COLO668 (cell line): ENCODE measurements around the gene RFPL1.
"Not testable (repeated sequence)": the region's sequence is repeated elsewhere in the genome, so short reads cannot be mapped to it uniquely, and the experiment has no call there.

Experiments used
- DNase-seq: peaks from one replicate; lab custom pipeline; 2025; ENCODE audit not compliant: unreplicated experiment; lab: John Stamatoyannopoulos, UW

The RFPL1 gene

GRCh38 chr22:29477723-29478318 is 39.4 kb downstream of the RFPL1 start:
- no peak for DNase-seq

DNA sequence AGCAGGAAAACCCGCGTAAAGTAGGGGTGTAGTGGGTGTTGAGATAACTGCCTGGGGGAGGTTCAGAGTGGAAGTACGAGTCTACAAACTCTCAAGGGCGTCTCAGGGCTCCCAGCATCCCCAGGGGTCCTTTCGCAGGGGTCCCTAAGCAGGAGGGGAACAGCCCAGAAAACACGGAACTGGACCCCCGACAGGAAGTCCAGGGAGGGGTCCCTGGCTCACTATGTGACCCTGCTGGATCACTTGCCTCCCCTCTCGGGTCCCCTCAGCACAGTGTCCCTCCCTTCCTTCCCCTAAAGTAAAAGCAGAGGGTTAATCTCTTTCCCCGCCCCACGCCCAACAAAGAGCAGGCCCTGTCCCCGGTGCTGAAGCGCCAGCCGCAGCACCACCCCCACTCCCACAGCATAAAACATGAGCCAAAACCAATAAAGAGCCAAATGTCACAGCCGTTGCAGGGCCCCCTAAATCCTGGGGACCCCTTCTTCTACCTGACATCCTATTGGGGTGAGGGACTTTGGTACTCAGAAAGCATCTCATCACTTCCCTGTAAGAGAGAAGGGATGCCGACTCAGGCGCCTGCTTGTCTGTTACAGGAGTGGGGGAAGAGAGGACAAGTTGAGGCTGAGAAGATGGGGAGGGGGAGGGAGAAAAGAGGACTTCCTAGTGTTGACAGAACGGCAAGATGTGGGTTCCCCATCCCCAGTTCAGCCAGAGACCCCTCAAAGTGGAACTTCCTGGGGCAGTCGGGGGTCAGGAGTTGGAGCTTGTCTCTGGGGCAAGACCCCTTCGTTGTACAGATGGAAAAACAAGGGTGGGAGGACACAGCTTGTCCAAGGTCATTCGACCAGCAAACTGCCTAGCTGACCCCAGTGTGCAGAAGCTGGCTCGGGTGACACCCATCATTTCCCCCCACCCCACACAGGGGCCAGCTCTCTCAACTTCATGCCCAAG is 40.2 kb downstream of the RFPL1 start:
- DNase-seq: no peak

DNA sequence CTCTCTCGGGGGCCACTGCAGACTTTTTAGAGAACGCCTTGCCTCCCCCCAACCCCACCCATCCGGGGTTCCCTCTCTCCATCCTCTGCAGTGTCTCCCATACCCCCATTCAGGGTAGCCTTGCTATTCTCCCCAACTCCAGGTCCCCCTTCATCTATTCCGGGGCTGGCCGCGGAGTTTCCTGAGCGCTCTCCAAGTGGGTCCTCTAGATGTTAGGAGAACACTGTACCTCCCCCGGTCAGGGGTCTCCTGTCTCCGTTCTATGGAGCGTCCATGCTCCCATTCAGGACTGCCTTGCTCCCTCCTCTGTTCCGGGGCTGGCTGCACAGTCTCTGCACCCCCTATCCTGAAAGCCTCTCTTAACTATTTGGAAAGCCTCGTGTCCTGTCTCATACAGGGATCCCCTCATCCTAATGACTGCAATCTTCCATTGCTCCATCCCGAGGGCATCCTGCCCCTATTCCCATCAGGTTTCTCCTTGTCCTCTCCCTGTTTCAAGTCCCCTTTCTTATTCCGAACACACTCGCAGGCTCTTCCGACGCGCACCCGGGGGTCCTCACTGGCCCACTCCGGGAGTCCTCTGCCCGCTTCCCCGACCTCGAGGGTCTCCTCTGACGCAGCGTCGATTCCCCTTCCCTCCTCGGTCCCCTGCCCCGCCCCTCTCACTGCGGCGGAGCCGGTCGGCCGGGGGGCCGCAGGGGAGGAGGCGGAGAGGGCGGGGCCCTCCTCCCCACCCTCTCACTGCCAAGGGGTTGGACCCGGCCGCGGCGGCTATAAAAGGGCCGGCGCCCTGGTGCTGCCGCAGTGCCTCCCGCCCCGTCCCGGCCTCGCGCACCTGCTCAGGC is 41.3 kb downstream of the RFPL1 start, which contains the start of gene NEFH:
Gene NEFH (plus strand): TSS at position 802 of the 845 bp plus-strand sequence. CDS start 45 bp downstream, outside the sequence.
- peak; percentile 70 for DNase-seq

DNA sequence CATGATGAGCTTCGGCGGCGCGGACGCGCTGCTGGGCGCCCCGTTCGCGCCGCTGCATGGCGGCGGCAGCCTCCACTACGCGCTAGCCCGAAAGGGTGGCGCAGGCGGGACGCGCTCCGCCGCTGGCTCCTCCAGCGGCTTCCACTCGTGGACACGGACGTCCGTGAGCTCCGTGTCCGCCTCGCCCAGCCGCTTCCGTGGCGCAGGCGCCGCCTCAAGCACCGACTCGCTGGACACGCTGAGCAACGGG is 41.8 kb downstream of the RFPL1 start:
- no peak for DNase-seq

DNA sequence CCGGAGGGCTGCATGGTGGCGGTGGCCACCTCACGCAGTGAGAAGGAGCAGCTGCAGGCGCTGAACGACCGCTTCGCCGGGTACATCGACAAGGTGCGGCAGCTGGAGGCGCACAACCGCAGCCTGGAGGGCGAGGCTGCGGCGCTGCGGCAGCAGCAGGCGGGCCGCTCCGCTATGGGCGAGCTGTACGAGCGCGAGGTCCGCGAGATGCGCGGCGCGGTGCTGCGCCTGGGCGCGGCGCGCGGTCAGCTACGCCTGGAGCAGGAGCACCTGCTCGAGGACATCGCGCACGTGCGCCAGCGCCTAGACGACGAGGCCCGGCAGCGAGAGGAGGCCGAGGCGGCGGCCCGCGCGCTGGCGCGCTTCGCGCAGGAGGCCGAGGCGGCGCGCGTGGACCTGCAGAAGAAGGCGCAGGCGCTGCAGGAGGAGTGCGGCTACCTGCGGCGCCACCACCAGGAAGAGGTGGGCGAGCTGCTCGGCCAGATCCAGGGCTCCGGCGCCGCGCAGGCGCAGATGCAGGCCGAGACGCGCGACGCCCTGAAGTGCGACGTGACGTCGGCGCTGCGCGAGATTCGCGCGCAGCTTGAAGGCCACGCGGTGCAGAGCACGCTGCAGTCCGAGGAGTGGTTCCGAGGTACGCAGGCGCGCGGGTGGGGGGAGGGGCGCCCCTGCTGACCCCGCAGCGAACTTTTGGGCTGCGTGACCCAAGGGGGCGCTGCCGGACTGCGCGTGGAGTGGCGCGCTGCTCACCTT is 42.3 kb downstream of the RFPL1 start:
- no peak for DNase-seq

DNA sequence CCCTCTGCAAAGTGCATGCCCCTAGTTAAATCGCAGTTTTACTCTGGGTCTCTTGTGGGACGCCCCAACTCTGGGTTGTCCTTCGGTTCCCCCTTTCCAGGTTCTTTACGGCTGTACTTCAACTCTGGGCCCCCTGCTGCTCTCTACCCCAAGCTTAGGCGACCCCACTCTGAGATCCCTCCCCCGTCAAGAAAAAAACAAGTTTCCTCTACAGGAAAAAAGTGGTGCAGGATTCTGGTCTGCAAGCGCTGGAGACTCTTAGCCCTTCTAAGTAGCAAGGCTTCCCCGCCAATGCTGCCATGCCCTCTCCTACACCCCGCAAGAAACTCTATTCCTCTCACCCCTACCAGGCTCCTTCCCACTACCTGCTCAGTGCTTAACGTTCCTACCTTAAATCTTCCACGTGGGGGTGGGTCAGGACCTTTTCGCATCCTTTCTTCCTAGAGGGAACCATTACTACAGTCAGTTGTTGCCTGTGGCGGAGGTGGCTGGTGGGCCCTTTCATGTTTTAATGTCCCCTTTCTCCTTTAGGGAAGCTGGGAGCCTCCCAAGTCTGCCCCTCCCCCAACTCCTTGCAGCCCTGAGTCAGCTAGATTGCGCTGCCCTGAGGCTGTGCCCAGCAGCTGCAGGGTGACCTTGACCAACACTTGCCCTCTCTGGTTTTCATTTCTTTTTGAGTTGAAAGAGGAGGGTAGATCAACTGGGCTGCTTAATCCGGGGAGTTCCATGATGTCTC is 43.0 kb downstream of the RFPL1 start:
- DNase-seq: no peak

GRCh38 chr22:29482253-29482652 is 43.9 kb downstream of the RFPL1 start:
- no peak for DNase-seq

DNA sequence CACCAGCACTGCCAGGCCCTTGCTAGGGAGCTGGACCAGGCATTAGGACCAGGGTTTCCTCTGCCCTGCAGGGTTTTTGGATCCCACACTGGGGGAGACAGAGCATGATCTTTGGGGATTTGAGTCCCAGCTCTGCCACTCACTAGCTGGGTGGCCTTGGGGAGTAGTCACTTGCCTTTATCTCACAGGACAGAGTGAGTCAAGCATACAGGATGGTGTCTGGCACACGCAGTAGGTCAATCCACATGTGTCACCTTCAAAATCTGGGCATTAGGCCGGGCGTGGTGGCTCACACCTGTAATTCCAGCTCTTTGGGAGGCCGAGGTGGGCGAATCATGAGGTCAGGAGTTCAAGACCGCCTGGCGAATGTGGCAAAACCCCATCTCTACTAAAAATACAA is 44.3 kb downstream of the RFPL1 start:
- DNase-seq: no peak

DNA sequence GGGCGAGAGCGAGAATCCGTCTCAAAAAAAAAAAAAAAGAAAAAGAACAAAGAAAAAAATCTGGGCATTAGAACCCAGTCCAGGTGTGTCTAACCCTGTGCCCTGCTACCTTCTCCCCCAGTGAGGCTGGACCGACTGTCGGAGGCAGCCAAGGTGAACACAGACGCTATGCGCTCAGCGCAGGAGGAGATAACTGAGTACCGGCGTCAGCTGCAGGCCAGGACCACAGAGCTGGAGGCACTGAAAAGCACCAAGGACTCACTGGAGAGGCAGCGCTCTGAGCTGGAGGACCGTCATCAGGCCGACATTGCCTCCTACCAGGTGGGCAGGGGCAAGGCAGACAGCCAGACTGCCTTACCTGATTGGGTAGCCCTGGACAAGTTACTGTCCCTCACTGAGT is 44.9 kb downstream of the RFPL1 start:
- DNase-seq: no peak

GRCh38 chr22:29484642-29485041 is 46.3 kb downstream of the RFPL1 start:
- no peak for DNase-seq

DNA sequence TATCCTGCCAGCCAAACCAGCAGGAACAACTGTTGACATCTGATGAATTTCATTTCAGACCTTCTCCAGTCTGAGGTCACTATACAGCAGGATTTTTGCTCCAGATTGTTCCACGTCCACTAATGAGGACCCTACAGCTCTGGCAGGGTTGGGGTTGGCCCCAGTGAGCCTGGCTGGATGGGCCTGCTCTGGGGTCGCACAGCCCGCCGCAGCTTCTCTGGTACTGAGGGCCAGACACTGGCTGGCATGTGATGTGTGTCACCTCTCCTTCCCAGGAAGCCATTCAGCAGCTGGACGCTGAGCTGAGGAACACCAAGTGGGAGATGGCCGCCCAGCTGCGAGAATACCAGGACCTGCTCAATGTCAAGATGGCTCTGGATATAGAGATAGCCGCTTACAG is 47.1 kb downstream of the RFPL1 start:
- no peak for DNase-seq

- no peak for DNase-seq
Observed at GRCh38 chr22:29487426-29487986, 49.1 kb downstream of the RFPL1 start.

- DNase-seq: not testable (repeated sequence)
Observed at GRCh38 chr22:29489127-29489780, 50.9 kb downstream of the RFPL1 start.

DNA sequence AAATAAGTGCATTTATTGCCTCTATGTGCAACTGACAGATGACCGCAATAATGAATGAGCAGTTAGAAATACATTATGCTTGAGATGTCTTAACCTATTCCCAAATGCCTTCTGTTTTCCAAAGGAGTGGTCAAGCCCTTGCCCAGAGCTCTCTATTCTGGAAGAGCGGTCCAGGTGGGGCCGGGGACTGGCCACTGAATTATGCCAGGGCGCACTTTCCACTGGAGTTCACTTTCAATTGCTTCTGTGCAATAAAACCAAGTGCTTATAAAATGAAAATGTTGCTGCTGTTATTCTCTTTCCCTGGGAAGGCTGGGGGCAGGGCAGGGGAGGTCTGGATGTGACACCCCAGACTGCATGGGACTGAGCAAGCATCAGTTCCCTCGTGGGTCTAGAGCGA is 52.6 kb downstream of the RFPL1 start:
- no peak for DNase-seq
